GM21423 (cell line): ENCODE measurements around the gene ERF.

ENCODE experiments used
- ATAC-seq: cut with Tn5 transposase; IDR thresholded peaks from one replicate; pipeline ENCODE4 v1.9.1; 2021; ENCODE audit warnings: mild to moderate bottlenecking, moderate library complexity; ENCODE audit not compliant: unreplicated experiment

Gene ERF

GRCh38 chr19:42217520-42218437 is 37.1 kb downstream of the ERF start, which contains the start of gene DEDD2:
Gene DEDD2, minus strand, starts transcription at chr19:42217677. Its CDS starts 670 bp downstream, at chr19:42217007.
- ATAC-seq, result peak; percentile 66

GRCh38 chr19:42216653-42217519 is 38.0 kb downstream of the ERF start:
- ATAC-seq, result peak; percentile 4

GRCh38 chr19:42214810-42215485 is 40.0 kb downstream of the ERF start:
- ATAC-seq, result no peak

- ATAC-seq, result no peak
Measured at GRCh38 chr19:42212886-42213285, 42.0 kb downstream of the ERF start.

GRCh38 chr19:42208612-42209011 is 46.3 kb downstream of the ERF start:
- ATAC-seq, result no peak

GRCh38 chr19:42207767-42208271 is 47.1 kb downstream of the ERF start:
- no peak for ATAC-seq

GRCh38 chr19:42206871-42207755 is 47.8 kb downstream of the ERF start:
- no peak for ATAC-seq

- ATAC-seq, result no peak
Measured at GRCh38 chr19:42204664-42205063, 50.3 kb downstream of the ERF start.

- no peak for ATAC-seq
Measured at GRCh38 chr19:42203700-42204099, 51.2 kb downstream of the ERF start.

- no peak for ATAC-seq
Measured at GRCh38 chr19:42202290-42202880, 52.5 kb downstream of the ERF start.

GRCh38 chr19:42201489-42202289 is 53.2 kb downstream of the ERF start:
- peak; percentile 43 for ATAC-seq

GRCh38 chr19:42200116-42200715 is 54.7 kb downstream of the ERF start:
- no peak for ATAC-seq

- peak; percentile 41 for ATAC-seq
Measured at GRCh38 chr19:42199440-42200115, 55.4 kb downstream of the ERF start.

- ATAC-seq, result peak; percentile 39
Measured at GRCh38 chr19:42198676-42199439, 56.1 kb downstream of the ERF start.
